ENCODE data around the gene CGNL1.

GRCh38 chr15:57468486-57468885 is 92.2 kb downstream of the CGNL1 start:
- no peak for TF ChIP-seq POLR2AphosphoS5 (IDR thresholded peaks at IDR 0.05; ENCODE audit: low read depth)
- no peak for TF ChIP-seq CTCF (IDR thresholded peaks at IDR 0.05; ENCODE audit: insufficient read depth, low read length)
- TF ChIP-seq REST (IDR thresholded peaks at IDR 0.05; ENCODE audit: insufficient replicate concordance, low read depth), result no peak

Measured in HL-60 (cell line).